H1 (cell line): Measurements from ENCODE around the gene ZSWIM9. TPM values are rescaled to one million over a fixed set of nuclear protein-coding genes. Genes with fewer than 3 reads are reported as not detected.

Experiments used
- MAFK ChIP-seq: IDR thresholded peaks from 2 replicates; pipeline ENCODE4 v1.6.1; 2012; ENCODE audit warnings: low read depth, mild to moderate bottlenecking, improper control_type of control experiment, low read length
- RNF2 ChIP-seq: fragments of 200-900, 300-1000 bp; sonication (generic); IDR thresholded peaks from 2 replicates; pipeline ENCODE4 v1.7.1; 2016; ENCODE audit warnings: borderline replicate concordance, low read depth, mild to moderate bottlenecking, antibody characterized with exemption, low read length; ENCODE audit not compliant: poor library complexity, severe bottlenecking; ENCODE audit errors: missing control alignments
- polyA plus RNA-seq, 7 experiments: library from polyadenylated mRNA; depleted of rRNA in 3 of 7; stranded (reverse) in 5 of 7; unstranded in 2 of 7; fragments of >200 nt in 5 of 7; fragments of 200-250 nt in 2 of 7; gene quantifications; 1 replicate in 5 of 7; 2 replicates in 1 of 7; 4 replicates in 1 of 7; pipeline versions ENCODE4 v1.2.1 to v1.2.3, GENCODE V29; 2011 to 2013; ENCODE audit warnings: missing spikeins in 2 of 7, mixed read lengths in 2 of 7
- total RNA-seq: library from RNA; stranded (reverse); fragmentation: NEBNext Ultra II Directional; extraction: Animal tissue kit (Norgen Biotek cat#: 25700); gene quantifications from 2 replicates; pipeline ENCODE4 v1.2.1, GENCODE V29; 2021

ZSWIM9 gene
- total and polyA plus RNA-seq, 2 of the 8 experiments (the other 6 are each of a cell fraction or from before 2014, with no cell fraction given): 1.5 to 10.4 TPM

- no peak for TF ChIP-seq MAFK
- TF ChIP-seq RNF2: no peak
Measured at GRCh38 chr19:48246101-48246500, 75.6 kb downstream of the ZSWIM9 start (continued).
